SK-N-SH treated with all-trans-retinoic acid at 6 μM for 48 hours (cell line): ENCODE results near the gene DYNC1H1.

ENCODE experiments used
- ATAC-seq: fragments of 200-7000 bp; cut with Tn5 transposase; 3 replicates; pipeline ENCODE4 v1.9.1; 2020; ENCODE audit warnings: mild to moderate bottlenecking, moderate library complexity
- ARNTL ChIP-seq: fragments of 450-650 bp; formaldehyde crosslinking; IDR thresholded peaks from 2 replicates; pipeline ENCODE4 v1.5.0; 2020; ENCODE audit warnings: low read depth, mild to moderate bottlenecking, moderate library complexity, borderline replicate concordance
- BACH2 ChIP-seq: fragments of 250-450 bp; sonication (Bioruptor Pico); IDR thresholded peaks from 2 replicates; pipeline ENCODE4 v1.9.0; 2021; ENCODE audit warnings: mild to moderate bottlenecking, borderline replicate concordance
- CREB5 ChIP-seq: fragments of 250-450 bp; sonication (Bioruptor Pico); IDR thresholded peaks from 2 replicates; pipeline ENCODE4 v1.5.1; 2020; ENCODE audit warnings: low read depth, mild to moderate bottlenecking, moderate library complexity
- CSDC2 ChIP-seq: fragments of 250-450 bp; sonication (Bioruptor Pico); IDR thresholded peaks from 2 replicates; pipeline ENCODE4 v1.5.0; 2020; ENCODE audit warnings: mild to moderate bottlenecking, moderate library complexity
- CSRNP3 ChIP-seq: fragments of 250-450 bp; sonication (Bioruptor Pico); IDR thresholded peaks from 2 replicates; pipeline ENCODE4 v1.5.1; 2021; ENCODE audit warnings: mild to moderate bottlenecking, moderate library complexity
- ESRRG ChIP-seq: fragments of 250-450 bp; sonication (Bioruptor Pico); IDR thresholded peaks from 2 replicates; pipeline ENCODE4 v1.6.1; 2021; ENCODE audit warnings: mild to moderate bottlenecking
- GLIS3 ChIP-seq: fragments of 250-450 bp; sonication (Bioruptor Pico); IDR thresholded peaks from 2 replicates; pipeline ENCODE4 v1.5.0; 2020; ENCODE audit warnings: mild to moderate bottlenecking, moderate library complexity
- ISL1 ChIP-seq: fragments of 250-450 bp; sonication (Bioruptor Pico); IDR thresholded peaks from 2 replicates; pipeline ENCODE4 v2.1.2; 2022; ENCODE audit warnings: mild to moderate bottlenecking, moderate library complexity
- OSR1 ChIP-seq: fragments of 250-450 bp; sonication (Bioruptor Pico); IDR thresholded peaks from 2 replicates; pipeline ENCODE4 v1.8.0; 2022; ENCODE audit warnings: moderate library complexity, mild to moderate bottlenecking, inconsistent platforms
- PATZ1 ChIP-seq: fragments of 250-450 bp; sonication (Bioruptor Pico); IDR thresholded peaks from 2 replicates; pipeline ENCODE4 v1.8.0; 2020; ENCODE audit warnings: mild to moderate bottlenecking, moderate library complexity, borderline replicate concordance
- POU6F1 ChIP-seq: fragments of 250-450 bp; sonication (Bioruptor Pico); IDR thresholded peaks from 2 replicates; pipeline ENCODE4 v1.8.0; 2021; ENCODE audit warnings: low read depth, mild to moderate bottlenecking, moderate library complexity, borderline replicate concordance
- PPARA ChIP-seq: fragments of 250-450 bp; sonication (Bioruptor Pico); IDR thresholded peaks from 2 replicates; pipeline ENCODE4 v1.5.0; 2020; ENCODE audit warnings: mild to moderate bottlenecking, borderline replicate concordance
- RARB ChIP-seq: fragments of 250-450 bp; sonication (Bioruptor Pico); IDR thresholded peaks from 2 replicates; pipeline ENCODE4 v1.8.0; 2021; ENCODE audit warnings: mild to moderate bottlenecking, moderate library complexity
- SNAI2 ChIP-seq: fragments of 250-450 bp; sonication (Bioruptor Pico); IDR thresholded peaks from 2 replicates; pipeline ENCODE4 v1.5.0; 2020; ENCODE audit warnings: mild to moderate bottlenecking, moderate library complexity
- TCF4 ChIP-seq: fragments of 250-450 bp; sonication (Bioruptor Pico); IDR thresholded peaks from 2 replicates; pipeline ENCODE4 v1.8.0; 2021; ENCODE audit warnings: mild to moderate bottlenecking, moderate library complexity, borderline replicate concordance
- TOX ChIP-seq: fragments of 250-450 bp; sonication (Bioruptor Pico); IDR thresholded peaks from 2 replicates; pipeline ENCODE4 v1.8.0; 2021; ENCODE audit warnings: mild to moderate bottlenecking, moderate library complexity, borderline replicate concordance
- TSHZ2 ChIP-seq: fragments of 250-450 bp; sonication (Bioruptor Pico); IDR thresholded peaks from 2 replicates; pipeline ENCODE4 v1.5.0; 2020; ENCODE audit warnings: mild to moderate bottlenecking, moderate library complexity
- ZC3H10 ChIP-seq: fragments of 250-450 bp; sonication (Bioruptor Pico); IDR thresholded peaks from 2 replicates; pipeline ENCODE4 v1.5.1; 2021; ENCODE audit warnings: mild to moderate bottlenecking, moderate library complexity
- ZFP3 ChIP-seq: fragments of 250-450 bp; sonication (Bioruptor Pico); IDR thresholded peaks from 2 replicates; pipeline ENCODE4 v1.5.0; 2020; ENCODE audit warnings: mild to moderate bottlenecking, moderate library complexity
- ZFP30 ChIP-seq: fragments of 450-650 bp; formaldehyde crosslinking; IDR thresholded peaks from 2 replicates; pipeline ENCODE4 v1.5.0; 2022; ENCODE audit warnings: mild to moderate bottlenecking, moderate library complexity
- ZNF565 ChIP-seq: fragments of 450-650 bp; formaldehyde crosslinking; conservative IDR thresholded peaks from 2 replicates; pipeline ENCODE4 v1.5.0; 2020; ENCODE audit warnings: low read depth, mild to moderate bottlenecking, moderate library complexity
- ZNF70 ChIP-seq: fragments of 450-650 bp; formaldehyde crosslinking; IDR thresholded peaks from 2 replicates; pipeline ENCODE4 v1.5.0; 2020; ENCODE audit warnings: mild to moderate bottlenecking, moderate library complexity
- ZNF8 ChIP-seq: fragments of 450-650 bp; formaldehyde crosslinking; IDR thresholded peaks from 2 replicates; pipeline ENCODE4 v1.5.0; 2020; ENCODE audit warnings: mild to moderate bottlenecking, moderate library complexity

DYNC1H1 gene

GRCh38 chr14:101962503-101962874, 1.9 kb upstream of the DYNC1H1 start:
- no peak for TF ChIP-seq ZFP30 (CRISPR knock-in tag)
- TF ChIP-seq TOX (CRISPR knock-in tag), result no peak
- no peak for TF ChIP-seq ZNF565 (CRISPR knock-in tag)
- TF ChIP-seq ZNF70, result no peak
- peak; percentile 8 for ATAC-seq

GRCh38 chr14:101963052-101963451, 1.3 kb upstream of the DYNC1H1 start:
- no peak for TF ChIP-seq ZFP3 (CRISPR knock-in tag)
- TF ChIP-seq SNAI2 (CRISPR knock-in tag), result no peak
- no peak for TF ChIP-seq ZC3H10
- no peak for TF ChIP-seq ISL1 (CRISPR knock-in tag)
- TF ChIP-seq OSR1 (CRISPR knock-in tag), result no peak
- no peak for TF ChIP-seq TCF4 (CRISPR knock-in tag)
- TF ChIP-seq PATZ1 (CRISPR knock-in tag), result no peak
- no peak for TF ChIP-seq POU6F1
- TF ChIP-seq ARNTL (CRISPR knock-in tag), result no peak
- no peak for TF ChIP-seq CREB5 (CRISPR knock-in tag)
- TF ChIP-seq TSHZ2 (CRISPR knock-in tag), result no peak
- no peak for TF ChIP-seq CSDC2 (CRISPR knock-in tag)
- TF ChIP-seq, all 23 proteins: peak for 0
- ATAC-seq, result no peak

GRCh38 chr14:101963656-101964296, 597 bp upstream of the DYNC1H1 start:
- ATAC-seq, result no peak
- no peak for TF ChIP-seq ZC3H10
- TF ChIP-seq TOX (CRISPR knock-in tag), result no peak
- no peak for TF ChIP-seq TCF4 (CRISPR knock-in tag)
- no peak for TF ChIP-seq ZFP3 (CRISPR knock-in tag)

- peak; percentile 51 for ATAC-seq
- no peak for TF ChIP-seq BACH2
- no peak for TF ChIP-seq ZFP3 (CRISPR knock-in tag)
- TF ChIP-seq ISL1 (CRISPR knock-in tag), result no peak
- TF ChIP-seq ZNF8 (CRISPR knock-in tag), result no peak
- TF ChIP-seq RARB (CRISPR knock-in tag), result no peak
- TF ChIP-seq TCF4 (CRISPR knock-in tag), result no peak
- no peak for TF ChIP-seq SNAI2 (CRISPR knock-in tag)
- TF ChIP-seq CSRNP3 (CRISPR knock-in tag), result no peak
- TF ChIP-seq ZNF565 (CRISPR knock-in tag), result no peak
- TF ChIP-seq ESRRG (CRISPR knock-in tag), result no peak
- no peak for TF ChIP-seq ARNTL (CRISPR knock-in tag)
- no peak for TF ChIP-seq CREB5 (CRISPR knock-in tag)
- no peak for TF ChIP-seq PPARA (CRISPR knock-in tag)
- TF ChIP-seq ZFP30 (CRISPR knock-in tag), result no peak
- no peak for TF ChIP-seq TSHZ2 (CRISPR knock-in tag)
- TF ChIP-seq GLIS3, result no peak
Measured at GRCh38 chr14:101965181-101965544, 790 bp downstream of the DYNC1H1 start.
